ENCODE data around the gene TSPAN15. TPM values are rescaled to one million over a fixed set of nuclear protein-coding genes. Genes with fewer than 3 reads are reported as not detected.

TSPAN15 gene
- total RNA-seq, 1 experiment from 2014 or later, result 8.3 TPM

DNA sequence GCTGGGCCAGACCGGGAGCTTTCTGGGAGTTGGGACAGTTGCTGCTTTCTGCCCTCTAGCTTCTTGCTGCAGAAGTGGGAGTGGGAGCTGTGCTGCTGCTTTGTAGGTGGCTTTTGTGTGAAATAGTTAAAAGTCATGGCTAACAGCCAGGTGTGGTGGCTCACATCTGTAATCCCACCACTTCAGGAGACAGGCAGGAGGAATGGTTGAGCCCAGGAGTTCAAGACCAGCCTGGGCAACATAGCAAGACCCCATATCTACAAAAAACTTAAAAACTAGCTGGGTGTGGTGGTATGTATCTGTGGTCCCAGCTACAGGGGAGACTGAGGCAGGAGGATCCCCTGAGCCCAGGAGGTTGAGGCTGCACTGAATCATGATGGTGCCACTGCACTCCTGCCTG, 48.2 kb upstream of the TSPAN15 start:
- TF ChIP-seq JAZF1 (CRISPR knock-in tag; IDR thresholded peaks at IDR 0.05) (no peak), ZNF121 (CRISPR knock-in tag; IDR thresholded peaks at IDR 0.05) (peak; percentile 86)
- POLR2A ChIA-PET, result no interaction called here
- ATAC-seq (no peak), DNase-seq (ENCODE audit: low spot score) (no peak)
- Mint-ChIP-seq H3K4me1 (peaks cover 35% of the 10 kb centered on the region), H3K9me3 (no peaks in the 10 kb centered on the region), H3K4me3 (no peak overlapping the region), H3K27ac (no peak overlapping the region), H3K27me3 (ENCODE audit: low read depth) (no peaks in the 10 kb centered on the region), H3K36me3 (peaks cover 54% of the 10 kb centered on the region)
- CTCF ChIA-PET, result interaction anchor here (1.0 to 2.2 kb wide), 3 partner anchors 11 to 234 kb away, joined by 4 to 8 read pairs (median 4); no protein-coding TSS in a partner anchor

GRCh38 chr10:69403519-69403918, 47.7 kb upstream of the TSPAN15 start:
- ChIA-PET CTCF (interaction anchor here (0.6 to 2.2 kb wide), 4 partner anchors 11 to 233 kb away, joined by 3 to 8 read pairs (median 4); no protein-coding TSS in a partner anchor), POLR2A (no interaction called here)
- TF ChIP-seq, protein P1, sequence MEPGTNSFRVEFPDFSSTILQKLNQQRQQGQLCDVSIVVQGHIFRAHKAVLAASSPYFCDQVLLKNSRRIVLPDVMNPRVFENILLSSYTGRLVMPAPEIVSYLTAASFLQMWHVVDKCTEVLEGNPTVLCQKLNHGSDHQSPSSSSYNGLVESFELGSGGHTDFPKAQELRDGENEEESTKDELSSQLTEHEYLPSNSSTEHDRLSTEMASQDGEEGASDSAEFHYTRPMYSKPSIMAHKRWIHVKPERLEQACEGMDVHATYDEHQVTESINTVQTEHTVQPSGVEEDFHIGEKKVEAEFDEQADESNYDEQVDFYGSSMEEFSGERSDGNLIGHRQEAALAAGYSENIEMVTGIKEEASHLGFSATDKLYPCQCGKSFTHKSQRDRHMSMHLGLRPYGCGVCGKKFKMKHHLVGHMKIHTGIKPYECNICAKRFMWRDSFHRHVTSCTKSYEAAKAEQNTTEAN (CRISPR knock-in tag; IDR thresholded peaks at IDR 0.05), result no peak
- TF ChIP-seq, protein P2, sequence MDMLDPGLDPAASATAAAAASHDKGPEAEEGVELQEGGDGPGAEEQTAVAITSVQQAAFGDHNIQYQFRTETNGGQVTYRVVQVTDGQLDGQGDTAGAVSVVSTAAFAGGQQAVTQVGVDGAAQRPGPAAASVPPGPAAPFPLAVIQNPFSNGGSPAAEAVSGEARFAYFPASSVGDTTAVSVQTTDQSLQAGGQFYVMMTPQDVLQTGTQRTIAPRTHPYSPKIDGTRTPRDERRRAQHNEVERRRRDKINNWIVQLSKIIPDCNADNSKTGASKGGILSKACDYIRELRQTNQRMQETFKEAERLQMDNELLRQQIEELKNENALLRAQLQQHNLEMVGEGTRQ (CRISPR knock-in tag; IDR thresholded peaks at IDR 0.05), result no peak
- no peak for TF ChIP-seq RELA (CRISPR knock-in tag; IDR thresholded peaks at IDR 0.05; ENCODE audit: borderline replicate concordance)
- TF ChIP-seq NFYB (CRISPR knock-in tag; conservative IDR thresholded peaks at IDR 0.05; ENCODE audit: low read depth), result no peak
- no peak for TF ChIP-seq E2F4 (CRISPR knock-in tag; IDR thresholded peaks at IDR 0.05; ENCODE audit: borderline replicate concordance, low read depth)
- no peak for TF ChIP-seq ZMAT4 (CRISPR knock-in tag; IDR thresholded peaks at IDR 0.05)
- no peak for TF ChIP-seq ZNF263 (CRISPR knock-in tag; IDR thresholded peaks at IDR 0.05; ENCODE audit: low read depth)
- TF ChIP-seq NR3C1 (CRISPR knock-in tag; conservative IDR thresholded peaks at IDR 0.05; ENCODE audit: low read depth), result no peak
- no peak for TF ChIP-seq ERG (CRISPR knock-in tag; IDR thresholded peaks at IDR 0.05)
- TF ChIP-seq, protein P3, sequence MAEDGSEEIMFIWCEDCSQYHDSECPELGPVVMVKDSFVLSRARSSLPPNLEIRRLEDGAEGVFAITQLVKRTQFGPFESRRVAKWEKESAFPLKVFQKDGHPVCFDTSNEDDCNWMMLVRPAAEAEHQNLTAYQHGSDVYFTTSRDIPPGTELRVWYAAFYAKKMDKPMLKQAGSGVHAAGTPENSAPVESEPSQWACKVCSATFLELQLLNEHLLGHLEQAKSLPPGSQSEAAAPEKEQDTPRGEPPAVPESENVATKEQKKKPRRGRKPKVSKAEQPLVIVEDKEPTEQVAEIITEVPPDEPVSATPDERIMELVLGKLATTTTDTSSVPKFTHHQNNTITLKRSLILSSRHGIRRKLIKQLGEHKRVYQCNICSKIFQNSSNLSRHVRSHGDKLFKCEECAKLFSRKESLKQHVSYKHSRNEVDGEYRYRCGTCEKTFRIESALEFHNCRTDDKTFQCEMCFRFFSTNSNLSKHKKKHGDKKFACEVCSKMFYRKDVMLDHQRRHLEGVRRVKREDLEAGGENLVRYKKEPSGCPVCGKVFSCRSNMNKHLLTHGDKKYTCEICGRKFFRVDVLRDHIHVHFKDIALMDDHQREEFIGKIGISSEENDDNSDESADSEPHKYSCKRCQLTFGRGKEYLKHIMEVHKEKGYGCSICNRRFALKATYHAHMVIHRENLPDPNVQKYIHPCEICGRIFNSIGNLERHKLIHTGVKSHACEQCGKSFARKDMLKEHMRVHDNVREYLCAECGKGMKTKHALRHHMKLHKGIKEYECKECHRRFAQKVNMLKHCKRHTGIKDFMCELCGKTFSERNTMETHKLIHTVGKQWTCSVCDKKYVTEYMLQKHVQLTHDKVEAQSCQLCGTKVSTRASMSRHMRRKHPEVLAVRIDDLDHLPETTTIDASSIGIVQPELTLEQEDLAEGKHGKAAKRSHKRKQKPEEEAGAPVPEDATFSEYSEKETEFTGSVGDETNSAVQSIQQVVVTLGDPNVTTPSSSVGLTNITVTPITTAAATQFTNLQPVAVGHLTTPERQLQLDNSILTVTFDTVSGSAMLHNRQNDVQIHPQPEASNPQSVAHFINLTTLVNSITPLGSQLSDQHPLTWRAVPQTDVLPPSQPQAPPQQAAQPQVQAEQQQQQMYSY (CRISPR knock-in tag; IDR thresholded peaks at IDR 0.05), result no peak
- Mint-ChIP-seq H3K9me3 (no peaks in the 10 kb centered on the region), H3K27me3 (ENCODE audit: low read depth) (peaks cover 2% of the 10 kb centered on the region; the same call in 1 of the 2 replicates), H3K27ac (no peak overlapping the region), H3K4me3 (no peak overlapping the region), H3K4me1 (peaks cover 40% of the 10 kb centered on the region), H3K36me3 (peaks cover 50% of the 10 kb centered on the region)
- ATAC-seq (no peak), DNase-seq (ENCODE audit: low spot score) (no peak)

DNA sequence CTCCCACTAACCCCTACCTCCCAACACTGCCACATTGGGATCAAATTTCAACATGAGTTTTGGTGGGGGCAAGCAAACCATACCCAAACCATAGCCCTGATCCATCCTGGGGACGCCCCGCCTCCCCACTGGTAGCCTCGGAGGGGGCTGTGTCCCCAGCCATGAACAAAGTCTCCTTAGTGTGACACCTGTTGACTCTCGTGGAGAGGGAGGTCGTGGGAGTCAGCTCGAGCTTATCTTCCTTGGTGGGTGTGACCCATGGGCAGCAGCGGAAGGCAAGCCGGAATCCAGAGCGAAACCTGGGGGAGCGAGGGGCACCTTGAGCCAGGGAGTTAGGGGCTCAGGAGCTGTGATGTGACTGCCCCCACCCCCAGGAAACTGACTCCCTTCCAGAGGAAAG, 46.5 kb upstream of the TSPAN15 start:
- Mint-ChIP-seq H3K27me3 (ENCODE audit: low read depth) (peaks cover 7% of the 10 kb centered on the region), H3K4me1 (peaks cover 40% of the 10 kb centered on the region), H3K27ac (peak overlapping the region; percentile 74; the same call in 1 of the 2 replicates), H3K36me3 (peaks cover 39% of the 10 kb centered on the region), H3K4me3 (no peak overlapping the region), H3K9me3 (no peaks in the 10 kb centered on the region)
- no peak for DNase-seq (ENCODE audit: low spot score)
- ATAC-seq, result no peak
- CTCF ChIA-PET, result interaction anchor here (1.0 to 2.2 kb wide), 3 partner anchors 8 to 173 kb away, joined by 3 to 8 read pairs (median 6); no protein-coding TSS in a partner anchor
- POLR2A ChIA-PET, result no interaction called here
- no peak for TF ChIP-seq RORB (CRISPR knock-in tag; IDR thresholded peaks at IDR 0.05)
- TF ChIP-seq, protein P4, sequence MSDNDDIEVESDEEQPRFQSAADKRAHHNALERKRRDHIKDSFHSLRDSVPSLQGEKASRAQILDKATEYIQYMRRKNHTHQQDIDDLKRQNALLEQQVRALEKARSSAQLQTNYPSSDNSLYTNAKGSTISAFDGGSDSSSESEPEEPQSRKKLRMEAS (CRISPR knock-in tag; IDR thresholded peaks at IDR 0.05), result no peak
- no peak for TF ChIP-seq TP53 (CRISPR knock-in tag; IDR thresholded peaks at IDR 0.05)
- TF ChIP-seq, protein P5, sequence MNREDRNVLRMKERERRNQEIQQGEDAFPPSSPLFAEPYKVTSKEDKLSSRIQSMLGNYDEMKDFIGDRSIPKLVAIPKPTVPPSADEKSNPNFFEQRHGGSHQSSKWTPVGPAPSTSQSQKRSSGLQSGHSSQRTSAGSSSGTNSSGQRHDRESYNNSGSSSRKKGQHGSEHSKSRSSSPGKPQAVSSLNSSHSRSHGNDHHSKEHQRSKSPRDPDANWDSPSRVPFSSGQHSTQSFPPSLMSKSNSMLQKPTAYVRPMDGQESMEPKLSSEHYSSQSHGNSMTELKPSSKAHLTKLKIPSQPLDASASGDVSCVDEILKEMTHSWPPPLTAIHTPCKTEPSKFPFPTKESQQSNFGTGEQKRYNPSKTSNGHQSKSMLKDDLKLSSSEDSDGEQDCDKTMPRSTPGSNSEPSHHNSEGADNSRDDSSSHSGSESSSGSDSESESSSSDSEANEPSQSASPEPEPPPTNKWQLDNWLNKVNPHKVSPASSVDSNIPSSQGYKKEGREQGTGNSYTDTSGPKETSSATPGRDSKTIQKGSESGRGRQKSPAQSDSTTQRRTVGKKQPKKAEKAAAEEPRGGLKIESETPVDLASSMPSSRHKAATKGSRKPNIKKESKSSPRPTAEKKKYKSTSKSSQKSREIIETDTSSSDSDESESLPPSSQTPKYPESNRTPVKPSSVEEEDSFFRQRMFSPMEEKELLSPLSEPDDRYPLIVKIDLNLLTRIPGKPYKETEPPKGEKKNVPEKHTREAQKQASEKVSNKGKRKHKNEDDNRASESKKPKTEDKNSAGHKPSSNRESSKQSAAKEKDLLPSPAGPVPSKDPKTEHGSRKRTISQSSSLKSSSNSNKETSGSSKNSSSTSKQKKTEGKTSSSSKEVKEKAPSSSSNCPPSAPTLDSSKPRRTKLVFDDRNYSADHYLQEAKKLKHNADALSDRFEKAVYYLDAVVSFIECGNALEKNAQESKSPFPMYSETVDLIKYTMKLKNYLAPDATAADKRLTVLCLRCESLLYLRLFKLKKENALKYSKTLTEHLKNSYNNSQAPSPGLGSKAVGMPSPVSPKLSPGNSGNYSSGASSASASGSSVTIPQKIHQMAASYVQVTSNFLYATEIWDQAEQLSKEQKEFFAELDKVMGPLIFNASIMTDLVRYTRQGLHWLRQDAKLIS (CRISPR knock-in tag; IDR thresholded peaks at IDR 0.05; ENCODE audit: borderline replicate concordance), result no peak
- TF ChIP-seq ATF3 (CRISPR knock-in tag; conservative IDR thresholded peaks at IDR 0.05), result no peak
- TF ChIP-seq NFE2L1 (CRISPR knock-in tag; IDR thresholded peaks at IDR 0.05), result no peak
- no peak for TF ChIP-seq MXD4 (CRISPR knock-in tag; IDR thresholded peaks at IDR 0.05; ENCODE audit: borderline replicate concordance)

Data from WTC11 (cell line).